Type B pancreatic cell (in vitro differentiated cells): ENCODE measurements around the gene ZNF76. TPM values are rescaled to one million over a fixed set of nuclear protein-coding genes. Genes with fewer than 3 reads are reported as not detected.
A peak's percentile ranks its signal among the peaks of the same experiment; 100 is the strongest.

ENCODE experiments used
- DNase-seq: peaks from one replicate; pipeline ENCODE4 v3.0.0; 2021; ENCODE audit warnings: mixed read lengths; ENCODE audit not compliant: unreplicated experiment; ENCODE audit errors: extremely low spot score
- H3K27ac Mint-ChIP-seq: 2 replicates; pipeline ENCODE4 v1.8.0; 2021; ENCODE audit warnings: mild to moderate bottlenecking, mixed read lengths
- H3K27me3 Mint-ChIP-seq: 2 replicates; pipeline ENCODE4 v1.8.0; 2021; ENCODE audit warnings: mixed read lengths
- H3K36me3 Mint-ChIP-seq: 2 replicates; pipeline ENCODE4 v1.8.0; 2021; ENCODE audit warnings: mixed read lengths
- H3K4me1 Mint-ChIP-seq: one replicate; pipeline ENCODE4 v1.8.0; 2021; ENCODE audit warnings: mixed read lengths; ENCODE audit not compliant: unreplicated experiment
- H3K4me3 Mint-ChIP-seq: 2 replicates; pipeline ENCODE4 v1.8.0; 2021; ENCODE audit warnings: mild to moderate bottlenecking, mixed read lengths
- H3K9me3 Mint-ChIP-seq: 2 replicates; pipeline ENCODE4 v1.8.0; 2021; ENCODE audit warnings: mixed read lengths
- CTCF ChIP-seq: fragments of 200-600 bp; sonication (generic); conservative IDR thresholded peaks from 2 replicates; pipeline ENCODE4 v1.5.0; 2021; ENCODE audit warnings: antibody characterized with exemption, mild to moderate bottlenecking
- total RNA-seq: library from RNA; stranded (reverse); gene quantifications from 2 replicates; pipeline ENCODE4 v1.2.1, GENCODE V29; 2021; ENCODE audit warnings: low replicate concordance

ZNF76 gene
- total RNA-seq, 1 donor from 2014 or later, result 37.3 TPM

- peaks cover 5% of the 10 kb centered on the region for H3K4me1 Mint-ChIP-seq
- no peak for TF ChIP-seq CTCF
- no peak for DNase-seq
- no peak overlapping the region for H3K4me3 Mint-ChIP-seq
- peak overlapping the region; percentile 7 for H3K27ac Mint-ChIP-seq
- peaks cover 38% of the 10 kb centered on the region for H3K36me3 Mint-ChIP-seq
- H3K9me3 Mint-ChIP-seq, result peaks cover 5% of the 10 kb centered on the region
- H3K27me3 Mint-ChIP-seq, result no peaks in the 10 kb centered on the region
Observed at GRCh38 chr6:35230498-35230897, 29.0 kb upstream of the ZNF76 start.

- H3K27me3 Mint-ChIP-seq, result no peaks in the 10 kb centered on the region
- H3K4me3 Mint-ChIP-seq, result no peak overlapping the region
- H3K36me3 Mint-ChIP-seq, result peaks cover 40% of the 10 kb centered on the region
- H3K27ac Mint-ChIP-seq, result no peak overlapping the region
- H3K9me3 Mint-ChIP-seq, result peaks cover 5% of the 10 kb centered on the region
- DNase-seq, result no peak
- peaks cover 2% of the 10 kb centered on the region for H3K4me1 Mint-ChIP-seq
- no peak for TF ChIP-seq CTCF
Observed at GRCh38 chr6:35230950-35231349, 28.6 kb upstream of the ZNF76 start.

GRCh38 chr6:35231563-35231962, 28.0 kb upstream of the ZNF76 start:
- Mint-ChIP-seq H3K4me3 (no peak overlapping the region), H3K27me3 (no peaks in the 10 kb centered on the region), H3K36me3 (peaks cover 43% of the 10 kb centered on the region), H3K4me1 (no peaks in the 10 kb centered on the region), H3K27ac (no peak overlapping the region), H3K9me3 (peaks cover 5% of the 10 kb centered on the region)
- TF ChIP-seq CTCF, result no peak
- DNase-seq, result no peak

GRCh38 chr6:35234901-35235300, 24.6 kb upstream of the ZNF76 start:
- H3K27ac Mint-ChIP-seq, result no peak overlapping the region

GRCh38 chr6:35236223-35236622, 23.3 kb upstream of the ZNF76 start:
- DNase-seq, result no peak
- no peaks in the 10 kb centered on the region for H3K9me3 Mint-ChIP-seq
- peaks cover 34% of the 10 kb centered on the region for H3K4me1 Mint-ChIP-seq
- H3K36me3 Mint-ChIP-seq, result peaks cover 47% of the 10 kb centered on the region
- no peak for TF ChIP-seq CTCF
- H3K27ac Mint-ChIP-seq, result no peak overlapping the region
- H3K27me3 Mint-ChIP-seq, result no peaks in the 10 kb centered on the region
- no peak overlapping the region for H3K4me3 Mint-ChIP-seq

More at GRCh38 chr6:35234901-35235300, 24.6 kb upstream of the ZNF76 start:
- no peak for DNase-seq
- Mint-ChIP-seq H3K4me3 (no peak overlapping the region), H3K36me3 (peaks cover 50% of the 10 kb centered on the region), H3K4me1 (peaks cover 28% of the 10 kb centered on the region), H3K27me3 (no peaks in the 10 kb centered on the region), H3K9me3 (peaks cover 5% of the 10 kb centered on the region)
- TF ChIP-seq CTCF, result no peak

GRCh38 chr6:35237476-35237875, 22.1 kb upstream of the ZNF76 start:
- peak overlapping the region; percentile 68 for H3K27ac Mint-ChIP-seq
- H3K27me3 Mint-ChIP-seq, result no peaks in the 10 kb centered on the region
- peaks cover 37% of the 10 kb centered on the region for H3K36me3 Mint-ChIP-seq
- H3K4me3 Mint-ChIP-seq, result peak overlapping the region; percentile 44
- H3K9me3 Mint-ChIP-seq, result no peaks in the 10 kb centered on the region
- H3K4me1 Mint-ChIP-seq, result peaks cover 34% of the 10 kb centered on the region
- DNase-seq, result no peak
- no peak for TF ChIP-seq CTCF
